BE2C (cell line): ENCODE measurements around the gene FGF2.

ENCODE experiments used
- DNase-seq: peaks from one replicate; pipeline ENCODE4 v3.0.0-alpha.2; 2020
- H3K27me3 ChIP-seq: fragments of 250-450 bp; sonication (Bioruptor Pico); 2 replicates; pipeline ENCODE4 v1.5.1; 2020; ENCODE audit warnings: mild to moderate bottlenecking
- H3K36me3 ChIP-seq: fragments of 250-450 bp; sonication (Bioruptor Pico); 2 replicates; pipeline ENCODE4 v1.5.1; 2020; ENCODE audit warnings: mild to moderate bottlenecking
- H3K4me1 ChIP-seq: fragments of 250-450 bp; sonication (Bioruptor Pico); 2 replicates; pipeline ENCODE4 v1.5.1; 2020
- H3K4me3 ChIP-seq: 2 replicates; pipeline ENCODE4 v1.5.1; 2011; ENCODE audit warnings: low read depth, low read length
- H3K9me3 ChIP-seq: fragments of 250-450 bp; sonication (Bioruptor Pico); 2 replicates; pipeline ENCODE4 v1.5.1; 2020
- TF ChIP-seq, protein P1 (sequence below): IDR thresholded peaks from 2 replicates; pipeline ENCODE4 v1.5.1; 2012; ENCODE audit warnings: mild to moderate bottlenecking, low read depth, low read length

FGF2 gene

DNA sequence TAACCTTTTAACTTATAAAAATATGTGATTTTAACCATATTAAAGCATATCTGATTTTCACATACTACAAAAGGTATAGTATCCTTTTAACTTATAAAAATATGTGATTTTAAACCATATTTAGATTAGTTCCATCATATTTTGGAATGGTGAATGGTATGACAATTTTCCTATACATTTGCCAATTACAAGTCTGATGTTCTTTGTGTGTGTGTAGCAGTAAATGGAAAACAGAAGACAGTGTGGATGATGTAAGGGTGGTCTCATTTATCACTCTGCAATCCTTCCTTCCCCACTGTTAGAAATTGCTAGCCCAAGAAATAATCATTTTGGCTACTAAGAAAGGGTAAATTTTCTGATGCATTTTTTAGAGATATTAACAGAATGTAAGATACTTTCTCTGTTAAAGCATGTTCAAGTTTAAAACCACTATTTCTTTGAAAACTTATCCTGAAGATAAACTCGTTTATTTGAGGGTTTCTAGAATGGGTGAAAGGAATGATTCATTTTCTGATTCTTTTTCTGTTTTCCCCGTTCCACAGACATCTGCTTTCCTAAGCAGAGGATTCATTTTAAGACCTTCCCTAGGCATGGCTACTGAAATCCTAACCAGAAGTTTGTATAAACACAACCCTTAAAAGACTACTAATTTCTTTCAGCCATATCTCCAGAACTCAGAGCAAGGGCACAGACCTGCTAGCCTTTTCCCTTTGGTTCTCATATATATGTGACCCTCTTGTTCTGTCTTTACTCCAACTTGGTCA lies 74.8 kb downstream of the FGF2 start:
- no peak for DNase-seq
- H3K36me3 ChIP-seq, result no peaks in the 10 kb centered on the region
- TF ChIP-seq, protein P1, sequence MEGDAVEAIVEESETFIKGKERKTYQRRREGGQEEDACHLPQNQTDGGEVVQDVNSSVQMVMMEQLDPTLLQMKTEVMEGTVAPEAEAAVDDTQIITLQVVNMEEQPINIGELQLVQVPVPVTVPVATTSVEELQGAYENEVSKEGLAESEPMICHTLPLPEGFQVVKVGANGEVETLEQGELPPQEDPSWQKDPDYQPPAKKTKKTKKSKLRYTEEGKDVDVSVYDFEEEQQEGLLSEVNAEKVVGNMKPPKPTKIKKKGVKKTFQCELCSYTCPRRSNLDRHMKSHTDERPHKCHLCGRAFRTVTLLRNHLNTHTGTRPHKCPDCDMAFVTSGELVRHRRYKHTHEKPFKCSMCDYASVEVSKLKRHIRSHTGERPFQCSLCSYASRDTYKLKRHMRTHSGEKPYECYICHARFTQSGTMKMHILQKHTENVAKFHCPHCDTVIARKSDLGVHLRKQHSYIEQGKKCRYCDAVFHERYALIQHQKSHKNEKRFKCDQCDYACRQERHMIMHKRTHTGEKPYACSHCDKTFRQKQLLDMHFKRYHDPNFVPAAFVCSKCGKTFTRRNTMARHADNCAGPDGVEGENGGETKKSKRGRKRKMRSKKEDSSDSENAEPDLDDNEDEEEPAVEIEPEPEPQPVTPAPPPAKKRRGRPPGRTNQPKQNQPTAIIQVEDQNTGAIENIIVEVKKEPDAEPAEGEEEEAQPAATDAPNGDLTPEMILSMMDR, result no peak
- H3K4me3 ChIP-seq, result no peak overlapping the region
- no peaks in the 10 kb centered on the region for H3K27me3 ChIP-seq
- no peaks in the 10 kb centered on the region for H3K9me3 ChIP-seq
- H3K4me1 ChIP-seq, result no peaks in the 10 kb centered on the region

DNA sequence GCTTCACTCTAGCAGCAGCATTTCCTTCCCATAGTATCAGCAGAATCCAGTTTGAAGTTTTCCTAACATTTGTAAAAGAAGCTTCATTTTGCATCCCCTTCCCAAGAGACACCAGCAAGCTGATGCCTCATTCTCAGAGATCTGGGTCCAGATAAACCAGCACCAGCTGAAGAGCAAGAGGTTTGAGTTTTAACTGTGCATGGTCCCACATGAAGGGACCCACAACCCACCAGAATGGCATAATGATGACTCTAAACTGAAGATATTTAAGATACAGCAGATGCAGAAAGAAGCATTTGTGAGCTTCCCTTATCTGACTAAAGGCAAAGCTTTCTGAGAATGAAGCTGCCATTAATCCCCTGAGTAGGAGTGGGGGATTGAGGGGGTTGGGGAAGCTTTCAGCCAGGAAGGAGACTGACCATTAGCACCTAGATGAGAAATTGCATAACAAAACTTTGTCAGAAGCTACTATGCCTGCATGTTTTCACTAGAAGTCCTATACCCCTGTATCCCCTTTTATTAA lies 77.2 kb downstream of the FGF2 start:
- TF ChIP-seq, protein P1, result no peak
- H3K4me1 ChIP-seq, result no peaks in the 10 kb centered on the region
- no peak overlapping the region for H3K4me3 ChIP-seq
- H3K27me3 ChIP-seq, result no peaks in the 10 kb centered on the region
- no peaks in the 10 kb centered on the region for H3K9me3 ChIP-seq
- DNase-seq, result no peak
- no peaks in the 10 kb centered on the region for H3K36me3 ChIP-seq

DNA sequence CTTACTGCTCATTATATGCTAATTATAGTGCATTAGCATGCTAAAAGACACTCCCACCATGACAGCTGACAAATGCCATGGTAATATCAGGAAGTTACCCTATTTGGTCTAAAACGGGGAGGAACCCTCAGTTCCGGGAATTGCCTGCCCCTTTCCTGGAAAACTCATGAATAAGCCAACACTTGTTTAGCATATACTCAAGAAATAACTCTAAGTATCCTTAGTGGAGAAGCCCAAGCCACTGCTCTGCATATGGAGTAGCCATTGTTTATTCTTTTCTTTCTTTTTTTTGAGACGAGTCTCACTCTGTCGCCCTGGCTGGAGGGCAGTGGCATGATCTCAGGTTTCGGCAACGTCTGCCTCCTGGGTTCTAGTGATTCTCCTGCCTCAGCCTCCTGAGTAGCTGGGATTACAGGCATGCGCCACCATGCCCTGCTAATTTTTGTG lies 80.3 kb downstream of the FGF2 start:
- no peak overlapping the region for H3K4me3 ChIP-seq
- no peak for DNase-seq
- no peaks in the 10 kb centered on the region for H3K27me3 ChIP-seq
- TF ChIP-seq, protein P1, result no peak
- H3K9me3 ChIP-seq, result no peaks in the 10 kb centered on the region
- H3K4me1 ChIP-seq, result no peaks in the 10 kb centered on the region
- no peaks in the 10 kb centered on the region for H3K36me3 ChIP-seq

DNA sequence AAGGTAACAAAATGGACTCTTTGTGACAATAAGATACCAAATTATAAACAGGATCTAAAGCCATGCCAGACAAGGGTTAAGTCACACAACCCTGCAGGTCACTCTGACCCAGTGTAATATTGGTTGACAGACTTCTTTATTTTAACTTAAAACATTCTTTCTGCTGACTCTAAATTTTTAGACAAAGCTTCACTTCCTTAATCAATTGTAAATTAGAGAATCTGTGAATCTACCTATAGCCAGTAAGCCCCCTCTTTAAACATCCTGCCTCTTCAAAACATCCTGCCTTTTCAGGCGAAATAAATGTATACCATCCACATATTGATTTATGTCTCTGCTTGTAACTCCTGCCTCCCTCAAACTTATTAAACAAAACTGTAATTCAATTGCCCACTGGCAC lies 81.6 kb downstream of the FGF2 start:
- Histone ChIP-seq H3K36me3 (no peaks in the 10 kb centered on the region), H3K4me1 (no peaks in the 10 kb centered on the region), H3K4me3 (no peak overlapping the region), H3K27me3 (no peaks in the 10 kb centered on the region), H3K9me3 (no peaks in the 10 kb centered on the region)
- DNase-seq, result no peak
- TF ChIP-seq, protein P1, result no peak

DNA sequence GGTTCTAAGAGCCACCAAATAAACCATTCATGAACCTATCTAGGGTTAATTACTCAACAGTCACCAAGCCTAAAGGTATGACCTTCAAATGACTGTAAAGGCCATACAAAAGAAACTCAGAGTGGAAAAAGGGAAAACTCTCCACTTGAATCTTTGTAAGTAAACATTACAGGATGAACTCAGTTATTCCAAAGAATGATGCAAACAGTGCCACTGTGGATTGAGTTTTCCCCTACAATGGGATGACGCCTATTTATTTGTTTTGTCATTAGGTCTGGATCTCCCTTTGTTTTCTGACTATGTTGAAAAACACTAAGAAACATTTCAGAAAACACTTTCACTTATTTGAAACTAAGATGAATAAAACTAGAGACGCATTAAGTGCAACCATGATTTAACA lies 83.1 kb downstream of the FGF2 start:
- Histone ChIP-seq H3K4me1 (no peaks in the 10 kb centered on the region), H3K9me3 (no peaks in the 10 kb centered on the region), H3K27me3 (no peaks in the 10 kb centered on the region), H3K4me3 (no peak overlapping the region), H3K36me3 (no peaks in the 10 kb centered on the region)
- no peak for DNase-seq
- TF ChIP-seq, protein P1, result no peak

DNA sequence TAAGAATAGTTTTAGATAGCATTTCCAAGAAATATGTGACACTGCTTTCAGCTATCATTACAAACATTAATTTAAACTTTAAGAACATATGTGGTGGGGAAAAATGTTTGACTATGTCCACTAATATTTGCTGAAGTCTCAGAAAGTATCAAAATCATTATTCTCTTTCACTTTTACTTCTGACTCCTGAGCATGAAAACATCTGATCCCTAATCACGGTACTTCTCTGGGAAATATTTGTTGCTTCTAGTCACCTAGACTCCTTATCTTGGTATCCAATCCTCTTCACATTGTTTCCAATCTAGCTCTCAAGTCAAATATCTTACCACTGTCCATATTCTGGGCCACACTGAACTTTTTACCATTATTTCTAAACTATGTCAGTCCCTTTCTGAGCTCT lies 85.0 kb downstream of the FGF2 start:
- no peaks in the 10 kb centered on the region for H3K4me1 ChIP-seq
- H3K4me3 ChIP-seq, result no peak overlapping the region
- TF ChIP-seq, protein P1, result no peak
- no peaks in the 10 kb centered on the region for H3K27me3 ChIP-seq
- H3K9me3 ChIP-seq, result no peaks in the 10 kb centered on the region
- H3K36me3 ChIP-seq, result no peaks in the 10 kb centered on the region
- no peak for DNase-seq
